Ishikawa (cell line): ENCODE data around the gene SASH1.

Source experiments
- CREB1 ChIP-seq: IDR thresholded peaks from 2 replicates; pipeline ENCODE4 v1.6.1; 2012; ENCODE audit warnings: low read depth
- EGR1 ChIP-seq: IDR thresholded peaks from 2 replicates; pipeline ENCODE4 v1.6.1; 2012
- EP300 ChIP-seq: IDR thresholded peaks from 2 replicates; pipeline ENCODE4 v1.6.1; 2012; ENCODE audit warnings: borderline replicate concordance
- RAD21 ChIP-seq: IDR thresholded peaks from 2 replicates; pipeline ENCODE4 v1.6.1; 2012; ENCODE audit warnings: low read depth

GRCh38 chr6:148329596-148330381 is 12.8 kb upstream of the SASH1 start:
- TF ChIP-seq EGR1 (no peak), EP300 (no peak), CREB1 (no peak), RAD21 (no peak)
